Endothelial cell of umbilical vein (primary cell): ENCODE measurements around the gene PPP1R13L. TPM values are rescaled to one million over a fixed set of nuclear protein-coding genes. Genes with fewer than 3 reads are reported as not detected.

ENCODE experiments used
- BruUV-seq: library from RNA; stranded (reverse); fragments of 400-500 nt; replicated peaks from 2 replicates; lab custom pipeline; 2021; lab: Mats Ljungman, UMichigan
- CTCF ChIA-PET: fragments of 300-600, 350-600 bp; sonication (Branson Sonifier 250); formaldehyde crosslinking; loops from one replicate; lab custom pipeline; 2021; ENCODE audit warnings: antibody characterized with exemption, inconsistent platforms; lab: Charles Lee
- POLR2A ChIA-PET: fragments of 300-600, 350-600 bp; sonication (Branson Sonifier 250); formaldehyde crosslinking; loops from one replicate; lab custom pipeline; 2021; ENCODE audit warnings: antibody characterized with exemption, inconsistent platforms; lab: Charles Lee
- DNase-seq: peaks from one replicate; pipeline ENCODE4 v3.0.0-alpha.2; 2011; ENCODE audit warnings: low read depth, low spot score
- FAIRE-seq: peaks from 2 replicates; lab custom pipeline; 2011; peaks lifted over from hg19 to GRCh38; lab: Jason Lieb, UNC
- H2AFZ ChIP-seq: 2 replicates; pipeline ENCODE4 v1.6.0; 2012; ENCODE audit warnings: low read depth, low read length, control low read depth, inconsistent platforms
- H3K27ac ChIP-seq: 2 replicates; pipeline ENCODE4 v1.5.1; 2011; ENCODE audit warnings: low read depth, mild to moderate bottlenecking, control low read depth, low read length, moderate library complexity; ENCODE audit not compliant: insufficient read depth
- H3K27me3 ChIP-seq, 2 experiments: 2 replicates each; pipeline versions ENCODE4 v1.6.0 to v1.6.1; 2011; ENCODE audit warnings: low read length in 2 of 2, mixed read lengths in 1 of 2; ENCODE audit not compliant: control insufficient read depth in 2 of 2, insufficient read depth in 2 of 2
- H3K36me3 ChIP-seq, 2 experiments: 2 replicates in 1 of 2; 3 replicates in 1 of 2; pipeline ENCODE4 v1.5.1; 2011; ENCODE audit warnings: low read length in 2 of 2, mild to moderate bottlenecking in 1 of 2, moderate library complexity in 1 of 2; ENCODE audit not compliant: control insufficient read depth in 2 of 2, insufficient read depth in 2 of 2; ENCODE audit errors: extremely low read depth in 1 of 2
- H3K4me1 ChIP-seq: 3 replicates; pipeline ENCODE4 v1.5.1; 2011; ENCODE audit warnings: mild to moderate bottlenecking, low read length; ENCODE audit not compliant: control insufficient read depth, insufficient read depth; ENCODE audit errors: extremely low read depth
- H3K4me2 ChIP-seq: 2 replicates; pipeline ENCODE4 v1.6.1; 2011; ENCODE audit warnings: low read length, control low read depth, mixed read lengths; ENCODE audit not compliant: insufficient read depth
- H3K4me3 ChIP-seq, 3 experiments: fragments of 200-600 bp in 1 of 3; sonication (generic), shearing (Covaris generic) in 1 of 3; replicated peaks in 1 of 3; 2 replicates each; pipeline ENCODE4 v1.5.1; 2011 to 2016; ENCODE audit warnings: control low read depth in 3 of 3, low read length in 3 of 3, mild to moderate bottlenecking in 2 of 3, inconsistent platforms in 1 of 3, low read depth in 1 of 3, moderate library complexity in 1 of 3; ENCODE audit not compliant: insufficient read depth in 1 of 3
- H3K79me2 ChIP-seq: 2 replicates; pipeline ENCODE4 v1.6.0; 2012; ENCODE audit warnings: low read length, inconsistent platforms; ENCODE audit not compliant: control insufficient read depth, insufficient read depth
- H3K9ac ChIP-seq: replicated peaks from 2 replicates; pipeline ENCODE3; 2011; ENCODE audit warnings: low read length, control low read depth; ENCODE audit not compliant: insufficient read depth; ENCODE audit errors: extremely low read depth
- H3K9me1 ChIP-seq: replicated peaks from 3 replicates; pipeline ENCODE4 v1.6.0; 2011; ENCODE audit warnings: mild to moderate bottlenecking, low read length; ENCODE audit not compliant: control insufficient read depth, insufficient read depth; ENCODE audit errors: extremely low read depth
- H3K9me3 ChIP-seq: replicated peaks from 2 replicates; pipeline ENCODE4 v1.5.1; 2012; ENCODE audit warnings: low read length, inconsistent platforms; ENCODE audit not compliant: control insufficient read depth, insufficient read depth
- H4K20me1 ChIP-seq: replicated peaks from 2 replicates; pipeline ENCODE3; 2011; ENCODE audit warnings: mild to moderate bottlenecking, low read length; ENCODE audit not compliant: control insufficient read depth, insufficient read depth; ENCODE audit errors: extremely low read depth
- EZH2 ChIP-seq: IDR thresholded peaks from 2 replicates; pipeline ENCODE4 v1.6.1; 2012; ENCODE audit warnings: borderline replicate concordance, low read depth, mild to moderate bottlenecking, moderate library complexity, low read length, inconsistent platforms; ENCODE audit not compliant: severe bottlenecking
- FOS ChIP-seq: IDR thresholded peaks from 2 replicates; pipeline ENCODE4 v1.6.1; 2011; ENCODE audit warnings: mild to moderate bottlenecking, low read length, moderate library complexity, borderline replicate concordance; ENCODE audit not compliant: insufficient read depth
- GATA2 ChIP-seq: IDR thresholded peaks from 2 replicates; pipeline ENCODE4 v1.7.0; 2011; ENCODE audit warnings: low read depth, mild to moderate bottlenecking, moderate library complexity, mixed read lengths, low read length; ENCODE audit not compliant: insufficient read length, insufficient read depth
- JUN ChIP-seq: IDR thresholded peaks from 2 replicates; pipeline ENCODE4 v1.6.1; 2011; ENCODE audit warnings: borderline replicate concordance, low read depth; ENCODE audit not compliant: insufficient read length, insufficient read depth
- MYC ChIP-seq: IDR thresholded peaks from one replicate; pipeline ENCODE4 v1.6.1; 2011; ENCODE audit warnings: mild to moderate bottlenecking, low read depth, low read length
- POLR2A ChIP-seq: IDR thresholded peaks from 2 replicates; pipeline ENCODE4 v1.6.1; 2012; ENCODE audit warnings: low read depth, mild to moderate bottlenecking, control low read depth, low read length
- POLR2AphosphoS5 ChIP-seq: IDR thresholded peaks from 2 replicates; pipeline ENCODE4 v1.6.1; 2012; ENCODE audit warnings: low read depth, mild to moderate bottlenecking, control low read depth, low read length, moderate library complexity; ENCODE audit not compliant: insufficient read depth
- dilution Hi-C: fragments of 300-500 bp; cut with MboI; formaldehyde crosslinking; loops from one replicate; pipeline ENCODE4 v1.15.0; 2019; ENCODE audit warnings: low sequenced_read_pairs; ENCODE audit not compliant: extremely low pct_ligation_motif_present
- intact Hi-C: fragments of 100-400 bp; cut with micrococcal nuclease; formaldehyde crosslinking; loops from one replicate; pipeline ENCODE4 v1.10.0; 2022
- polyA plus RNA-seq, 4 experiments: library from polyadenylated mRNA; depleted of rRNA in 3 of 4; stranded (reverse) in 3 of 4; unstranded in 1 of 4; fragments of >200 nt; gene quantifications; 2 replicates each; pipeline versions ENCODE4 v1.2.1 to v1.2.3, GENCODE V29; 2011 to 2012; ENCODE audit warnings: missing spikeins in 1 of 4
- total RNA-seq: library from RNA; stranded (reverse); gene quantifications from 2 replicates; pipeline ENCODE4 v1.2.3, GENCODE V29; 2021
- TF ChIP-seq, protein P1 (sequence below): IDR thresholded peaks from 2 replicates; pipeline ENCODE4 v1.6.1; 2011; ENCODE audit not compliant: insufficient read depth, insufficient read length
- TF ChIP-seq, protein P2 (sequence below), 2 donors: IDR thresholded peaks; 1 replicate in 1 of 2; 2 replicates in 1 of 2; pipeline ENCODE4 v1.5.1; 2011; ENCODE audit warnings: low read length in 2 of 2, mild to moderate bottlenecking in 2 of 2, moderate library complexity in 2 of 2, control low read depth in 1 of 2, inconsistent platforms in 1 of 2, low read depth in 1 of 2; ENCODE audit not compliant: insufficient read depth in 1 of 2; ENCODE audit errors: extremely low read depth in 1 of 2

Gene PPP1R13L
- total and polyA plus RNA-seq, 2 donors (not counting 3 experiments of a cell fraction or from before 2014, with no cell fraction given), result 28.5 to 77.4 TPM

DNA sequence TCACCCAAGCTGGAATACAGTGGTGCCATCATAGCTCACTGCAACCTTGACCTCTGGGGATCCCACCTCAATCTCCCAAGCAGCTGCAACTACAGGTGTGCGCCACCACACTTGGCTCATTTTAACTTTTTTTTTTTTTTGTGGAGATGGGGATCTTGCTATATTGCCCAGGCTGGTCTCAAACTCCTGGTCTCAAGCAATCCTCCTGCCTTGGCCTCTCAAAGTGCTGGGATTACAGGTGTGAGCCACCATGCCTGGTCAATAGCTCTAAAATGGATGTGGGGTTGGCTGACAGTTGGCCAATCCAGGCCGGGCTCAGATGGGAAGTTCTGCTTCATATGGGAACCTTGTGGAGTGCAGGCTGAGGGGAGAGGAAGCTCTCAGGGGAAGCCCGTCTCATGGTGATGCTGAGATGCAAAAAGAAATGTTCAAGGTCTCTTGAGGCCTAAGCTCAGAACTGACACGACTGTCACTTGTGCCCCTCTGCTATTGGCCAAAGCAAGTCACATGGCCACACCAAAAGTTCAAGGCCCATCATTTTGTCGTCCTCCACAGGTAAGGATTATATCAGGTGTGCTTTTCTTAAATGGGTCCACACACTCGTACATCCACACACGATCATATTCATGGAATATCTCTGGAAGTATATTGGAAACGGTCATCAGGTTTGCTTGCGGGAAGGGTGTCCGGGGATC is 71.1 kb downstream of the PPP1R13L start:
- CTCF ChIA-PET, result interaction anchor here (0.7 to 1.6 kb wide), 4 partner anchors 25 to 134 kb away, joined by 3 to 9 read pairs (median 3); no protein-coding TSS in a partner anchor
- BruUV-seq, result no TSS peak
- Histone ChIP-seq H4K20me1 (no peaks in the 10 kb centered on the region), H3K9me3 (no peaks in the 10 kb centered on the region), H3K36me3 (no peaks in the 10 kb centered on the region), H3K27ac (no peak overlapping the region), H3K9me1 (no peaks in the 10 kb centered on the region), H3K4me1 (peaks cover 3% of the 10 kb centered on the region), H3K4me2 (no peak overlapping the region), H3K9ac (no peak overlapping the region), H3K79me2 (no peaks in the 10 kb centered on the region), H3K4me3 (no peak overlapping the region), H3K27me3 (no peaks in the 10 kb centered on the region), H2AFZ (no peak overlapping the region)
- no peak for DNase-seq
- intact Hi-C loops (no loop called here), dilution Hi-C loops (no loop called here)
- POLR2A ChIA-PET, result no interaction called here
- no peak for TF ChIP-seq GATA2
- TF ChIP-seq JUN, result no peak
- TF ChIP-seq, protein P1, sequence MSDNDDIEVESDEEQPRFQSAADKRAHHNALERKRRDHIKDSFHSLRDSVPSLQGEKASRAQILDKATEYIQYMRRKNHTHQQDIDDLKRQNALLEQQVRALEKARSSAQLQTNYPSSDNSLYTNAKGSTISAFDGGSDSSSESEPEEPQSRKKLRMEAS, result no peak
- TF ChIP-seq POLR2AphosphoS5, result no peak
- no peak for TF ChIP-seq FOS
- no peak for TF ChIP-seq POLR2A
- TF ChIP-seq, protein P2, sequence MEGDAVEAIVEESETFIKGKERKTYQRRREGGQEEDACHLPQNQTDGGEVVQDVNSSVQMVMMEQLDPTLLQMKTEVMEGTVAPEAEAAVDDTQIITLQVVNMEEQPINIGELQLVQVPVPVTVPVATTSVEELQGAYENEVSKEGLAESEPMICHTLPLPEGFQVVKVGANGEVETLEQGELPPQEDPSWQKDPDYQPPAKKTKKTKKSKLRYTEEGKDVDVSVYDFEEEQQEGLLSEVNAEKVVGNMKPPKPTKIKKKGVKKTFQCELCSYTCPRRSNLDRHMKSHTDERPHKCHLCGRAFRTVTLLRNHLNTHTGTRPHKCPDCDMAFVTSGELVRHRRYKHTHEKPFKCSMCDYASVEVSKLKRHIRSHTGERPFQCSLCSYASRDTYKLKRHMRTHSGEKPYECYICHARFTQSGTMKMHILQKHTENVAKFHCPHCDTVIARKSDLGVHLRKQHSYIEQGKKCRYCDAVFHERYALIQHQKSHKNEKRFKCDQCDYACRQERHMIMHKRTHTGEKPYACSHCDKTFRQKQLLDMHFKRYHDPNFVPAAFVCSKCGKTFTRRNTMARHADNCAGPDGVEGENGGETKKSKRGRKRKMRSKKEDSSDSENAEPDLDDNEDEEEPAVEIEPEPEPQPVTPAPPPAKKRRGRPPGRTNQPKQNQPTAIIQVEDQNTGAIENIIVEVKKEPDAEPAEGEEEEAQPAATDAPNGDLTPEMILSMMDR (IDR thresholded peaks at IDR 0.05; ENCODE audit: extremely low read depth in 1 of 2, insufficient read depth in 1 of 2, low read depth in 1 of 2, low read length in 2 of 2), result no peak
- no peak for TF ChIP-seq EZH2
- no peak for TF ChIP-seq MYC
- FAIRE-seq, result no peak
